H9 (cell line): ENCODE measurements around the gene PLD4. TPM values are rescaled to one million over a fixed set of nuclear protein-coding genes. Genes with fewer than 3 reads are reported as not detected.
"Not testable (repeated sequence)": the region's sequence is repeated elsewhere in the genome, so short reads cannot be mapped to it uniquely, and the experiment has no call there.

Experiments
- DNase-seq: peaks from one replicate; pipeline ENCODE4 v3.0.0-alpha.2; 2017
- H2AFZ ChIP-seq: one replicate; pipeline ENCODE4 v1.6.1; 2013; ENCODE audit warnings: mild to moderate bottlenecking, low read length, control low read depth, moderate library complexity
- H2AK5ac ChIP-seq: 2 replicates; pipeline ENCODE4 v1.6.1; 2013; ENCODE audit warnings: low read length, control low read depth, mixed read lengths; ENCODE audit not compliant: insufficient read length
- H2BK120ac ChIP-seq: one replicate; pipeline ENCODE4 v1.6.1; 2013; ENCODE audit warnings: low read depth, mild to moderate bottlenecking, low read length, control low read depth, inconsistent platforms; ENCODE audit not compliant: poor library complexity, severe bottlenecking
- H2BK12ac ChIP-seq: 2 replicates; pipeline ENCODE4 v1.6.1; 2013; ENCODE audit warnings: low read length, control low read depth, mixed read lengths, low read depth; ENCODE audit not compliant: insufficient read length
- H2BK15ac ChIP-seq: 2 replicates; pipeline ENCODE4 v1.6.1; 2013; ENCODE audit warnings: low read depth, low read length, control low read depth
- H2BK20ac ChIP-seq: one replicate; pipeline ENCODE4 v1.6.1; 2013; ENCODE audit warnings: low read depth, mild to moderate bottlenecking, low read length, control low read depth, inconsistent platforms; ENCODE audit not compliant: poor library complexity, severe bottlenecking
- H2BK5ac ChIP-seq: 2 replicates; pipeline ENCODE4 v1.6.1; 2013; ENCODE audit warnings: low read length, control low read depth, mixed read lengths; ENCODE audit not compliant: insufficient read length
- H3K14ac ChIP-seq: 2 replicates; pipeline ENCODE4 v1.6.1; 2013; ENCODE audit warnings: low read length, control low read depth; ENCODE audit not compliant: insufficient read depth
- H3K18ac ChIP-seq: 2 replicates; pipeline ENCODE4 v1.6.1; 2013; ENCODE audit warnings: low read depth, mild to moderate bottlenecking, mixed read lengths, low read length, control low read depth; ENCODE audit not compliant: insufficient read length
- H3K23ac ChIP-seq: 2 replicates; pipeline ENCODE4 v1.6.1; 2013; ENCODE audit warnings: low read length, control low read depth, mixed read lengths, low read depth; ENCODE audit not compliant: insufficient read length
- H3K23me2 ChIP-seq: 2 replicates; pipeline ENCODE4 v1.6.1; 2013; ENCODE audit warnings: low read depth, mild to moderate bottlenecking, mixed read lengths, low read length, control low read depth; ENCODE audit not compliant: insufficient read length, poor library complexity, severe bottlenecking
- H3K27ac ChIP-seq: 2 replicates; pipeline ENCODE4 v1.5.1; 2013; ENCODE audit warnings: low read length, control low read depth, mixed read lengths, low read depth; ENCODE audit not compliant: insufficient read length
- H3K27me3 ChIP-seq: 2 replicates; pipeline ENCODE4 v1.6.1; 2013; ENCODE audit warnings: low read length, control low read depth, inconsistent platforms; ENCODE audit not compliant: insufficient read depth
- H3K4ac ChIP-seq: 2 replicates; pipeline ENCODE4 v1.6.1; 2013; ENCODE audit warnings: low read depth, mild to moderate bottlenecking, control low read depth, inconsistent platforms, low read length, moderate library complexity
- H3K4me1 ChIP-seq: 2 replicates; pipeline ENCODE4 v1.6.1; 2013; ENCODE audit warnings: low read length, control low read depth, inconsistent platforms; ENCODE audit not compliant: insufficient read depth
- H3K4me2 ChIP-seq: 2 replicates; pipeline ENCODE4 v1.6.1; 2013; ENCODE audit warnings: low read length, control low read depth, mixed read lengths; ENCODE audit not compliant: insufficient read length, insufficient read depth
- H3K56ac ChIP-seq: 2 replicates; pipeline ENCODE4 v1.6.1; 2013; ENCODE audit warnings: low read depth, mild to moderate bottlenecking, mixed read lengths, low read length, control low read depth; ENCODE audit not compliant: insufficient read length
- H3K79me1 ChIP-seq: 2 replicates; pipeline ENCODE4 v1.6.1; 2013; ENCODE audit warnings: low read depth, mild to moderate bottlenecking, moderate library complexity, low read length, control low read depth, inconsistent platforms; ENCODE audit not compliant: insufficient read depth, poor library complexity, severe bottlenecking
- H3K79me2 ChIP-seq: 2 replicates; pipeline ENCODE4 v1.6.1; 2013; ENCODE audit warnings: low read length, control low read depth, inconsistent platforms; ENCODE audit not compliant: insufficient read depth
- H3K9ac ChIP-seq: 2 replicates; pipeline ENCODE4 v1.6.1; 2013; ENCODE audit warnings: low read length, control low read depth, mixed read lengths; ENCODE audit not compliant: insufficient read length; ENCODE audit errors: extremely low read depth
- H3K9me3 ChIP-seq: one replicate; pipeline ENCODE4 v1.6.1; 2013; ENCODE audit warnings: low read depth, low read length, inconsistent platforms; ENCODE audit not compliant: control insufficient read depth
- H3T11ph ChIP-seq: one replicate; pipeline ENCODE4 v1.6.1; 2013; ENCODE audit warnings: mild to moderate bottlenecking, low read length, control low read depth, inconsistent platforms
- H4K20me1 ChIP-seq: one replicate; pipeline ENCODE4 v1.6.1; 2013; ENCODE audit not compliant: control insufficient read depth, insufficient read length, insufficient read depth
- H4K5ac ChIP-seq: 2 replicates; pipeline ENCODE4 v1.6.1; 2013; ENCODE audit warnings: low read depth, mild to moderate bottlenecking, mixed read lengths, low read length, control low read depth; ENCODE audit not compliant: insufficient read length
- H4K8ac ChIP-seq: replicated peaks from 2 replicates; pipeline ENCODE4 v1.6.1; 2013; ENCODE audit warnings: low read length, control low read depth, mixed read lengths, low read depth; ENCODE audit not compliant: insufficient read length
- H4K91ac ChIP-seq: 2 replicates; pipeline ENCODE4 v1.6.1; 2013; ENCODE audit warnings: low read depth, mild to moderate bottlenecking, moderate library complexity, mixed read lengths, low read length, control low read depth; ENCODE audit not compliant: insufficient read length
- H3K27ac Mint-ChIP-seq, 3 experiments: 2 replicates in 2 of 3; 3 replicates in 1 of 3; pipeline ENCODE4 v1.8.0; 2020 to 2021; ENCODE audit warnings: mixed read lengths in 3 of 3, mild to moderate bottlenecking in 1 of 3, moderate library complexity in 1 of 3
- H3K27me3 Mint-ChIP-seq: 2 replicates; pipeline ENCODE4 v1.8.0; 2021; ENCODE audit warnings: low read depth, mild to moderate bottlenecking, moderate library complexity, mixed read lengths
- H3K36me3 Mint-ChIP-seq, 3 experiments: 2 replicates in 2 of 3; 3 replicates in 1 of 3; pipeline ENCODE4 v1.8.0; 2020 to 2021; ENCODE audit warnings: low read depth in 3 of 3, mixed read lengths in 3 of 3; ENCODE audit not compliant: insufficient read depth in 1 of 3
- H3K4me1 Mint-ChIP-seq, 2 experiments: 2 replicates each; pipeline ENCODE4 v1.8.0; 2020; ENCODE audit warnings: mixed read lengths in 2 of 2
- H3K4me3 Mint-ChIP-seq, 2 experiments: 2 replicates in 1 of 2; 3 replicates in 1 of 2; pipeline ENCODE4 v1.8.0; 2020 to 2021; ENCODE audit warnings: mild to moderate bottlenecking in 2 of 2, mixed read lengths in 2 of 2, moderate library complexity in 1 of 2
- H3K9me3 Mint-ChIP-seq, 2 experiments: 2 replicates in 1 of 2; 3 replicates in 1 of 2; pipeline ENCODE4 v1.8.0; 2020; ENCODE audit warnings: mild to moderate bottlenecking in 2 of 2, mixed read lengths in 2 of 2, moderate library complexity in 1 of 2
- WGBS: extraction: QIAGEN DNeasy Blood & Tissue Kit; methylation state at CpG from one replicate; pipeline ENCODE4 v1.1.7; 2013; ENCODE audit warnings: missing lambda C conversion rate, low lambda C conversion rate, mixed read lengths; ENCODE audit not compliant: insufficient read length; ENCODE audit errors: extremely low coverage; 5-methylcytosine and 5-hydroxymethylcytosine counted together
- total RNA-seq: library from RNA; stranded (reverse); gene quantifications from 2 replicates; pipeline ENCODE4 v1.2.1, GENCODE V29; 2021

The PLD4 gene
- total RNA-seq, 1 experiment from 2014 or later = not detected

GRCh38 chr14:104947201-104947600 is 22.5 kb downstream of the PLD4 start:
- not testable (repeated sequence) for H3K27ac Mint-ChIP-seq, H3K27ac ChIP-seq, H2BK120ac ChIP-seq, H3K56ac ChIP-seq, H3K14ac ChIP-seq, H3K79me1 ChIP-seq, H3K4me3 Mint-ChIP-seq, H4K20me1 ChIP-seq, DNase-seq, H3K4ac ChIP-seq, H3K9me3 ChIP-seq, H3K27me3 Mint-ChIP-seq, H2BK5ac ChIP-seq, H3K4me1 Mint-ChIP-seq, H2AK5ac ChIP-seq, H4K8ac ChIP-seq, H3K23me2 ChIP-seq, H3K18ac ChIP-seq, H2BK20ac ChIP-seq, H2BK12ac ChIP-seq, H3T11ph ChIP-seq, H3K9ac ChIP-seq, H3K27me3 ChIP-seq, H3K79me2 ChIP-seq, H4K5ac ChIP-seq, H3K23ac ChIP-seq, H2AFZ ChIP-seq, H3K4me1 ChIP-seq, H3K36me3 Mint-ChIP-seq, H2BK15ac ChIP-seq, H4K91ac ChIP-seq, H3K4me2 ChIP-seq
- WGBS = no CpG with 5 or more reads among the region's 13 CpGs
- H3K9me3 Mint-ChIP-seq = peaks cover 0 to 29% of the 10 kb centered on the region in 2 experiments; a peak in 2 of 5 replicates

GRCh38 chr14:104947881-104948735 is 23.4 kb downstream of the PLD4 start:
- not testable (repeated sequence) for H2BK120ac ChIP-seq, H2BK15ac ChIP-seq, H4K91ac ChIP-seq, H3K9me3 ChIP-seq, H2BK12ac ChIP-seq, H4K20me1 ChIP-seq, H3K4me2 ChIP-seq, H3K27me3 ChIP-seq, H3K4me1 ChIP-seq, H2BK20ac ChIP-seq, H3K4me3 Mint-ChIP-seq, H3K23me2 ChIP-seq, H3K27ac ChIP-seq, H3K36me3 Mint-ChIP-seq, H3K79me1 ChIP-seq, H2AFZ ChIP-seq, H2BK5ac ChIP-seq, H4K5ac ChIP-seq, H4K8ac ChIP-seq, H3K27ac Mint-ChIP-seq, H3T11ph ChIP-seq, DNase-seq, H3K18ac ChIP-seq, H3K79me2 ChIP-seq, H3K4ac ChIP-seq, H3K9ac ChIP-seq, H3K23ac ChIP-seq, H3K56ac ChIP-seq, H2AK5ac ChIP-seq, H3K14ac ChIP-seq, H3K27me3 Mint-ChIP-seq, H3K4me1 Mint-ChIP-seq
- peaks cover 0 to 29% of the 10 kb centered on the region in 2 experiments; a peak in 2 of 5 replicates for H3K9me3 Mint-ChIP-seq
- no CpG with 5 or more reads among the region's 35 CpGs for WGBS
